Islet of Langerhans (tissue), 1 donor: ENCODE results near the gene EXTL2.
"Not testable (repeated sequence)": the region's sequence is repeated elsewhere in the genome, so short reads cannot be mapped to it uniquely, and the experiment has no call there.

Experiments used
- FAIRE-seq: peaks from one replicate; lab custom pipeline; 2011; peaks lifted over from hg19 to GRCh38; lab: Jason Lieb, UNC

Gene EXTL2

GRCh38 chr1:100855116-100855515, 39.5 kb downstream of the EXTL2 start:
- not testable (repeated sequence) for FAIRE-seq

- no peak for FAIRE-seq
These were observed 41.7 kb downstream of the EXTL2 start for GRCh38 chr1:100852976-100853375.

GRCh38 chr1:100851726-100852125, 42.9 kb downstream of the EXTL2 start:
- FAIRE-seq: no peak

GRCh38 chr1:100847361-100848082, 47.1 kb downstream of the EXTL2 start:
- no peak for FAIRE-seq

- FAIRE-seq: not testable (repeated sequence)
These were observed 51.5 kb downstream of the EXTL2 start for GRCh38 chr1:100843160-100843559.

- no peak for FAIRE-seq
These were observed 58.5 kb downstream of the EXTL2 start for GRCh38 chr1:100835866-100836842.

- no peak for FAIRE-seq
These were observed 59.6 kb downstream of the EXTL2 start for GRCh38 chr1:100834777-100835660.

GRCh38 chr1:100832694-100833428, 61.8 kb downstream of the EXTL2 start:
- no peak for FAIRE-seq

- FAIRE-seq: not testable (repeated sequence)
These were observed 69.0 kb downstream of the EXTL2 start for GRCh38 chr1:100825666-100826065.
